NCI-H1105 (cell line): ENCODE data around the gene PBX2.
"Not testable (repeated sequence)": the region's sequence is repeated elsewhere in the genome, so short reads cannot be mapped to it uniquely, and the experiment has no call there.

ENCODE experiments used
- DNase-seq: peaks from one replicate; lab custom pipeline; 2025; lab: John Stamatoyannopoulos, UW

The PBX2 gene, protein sequence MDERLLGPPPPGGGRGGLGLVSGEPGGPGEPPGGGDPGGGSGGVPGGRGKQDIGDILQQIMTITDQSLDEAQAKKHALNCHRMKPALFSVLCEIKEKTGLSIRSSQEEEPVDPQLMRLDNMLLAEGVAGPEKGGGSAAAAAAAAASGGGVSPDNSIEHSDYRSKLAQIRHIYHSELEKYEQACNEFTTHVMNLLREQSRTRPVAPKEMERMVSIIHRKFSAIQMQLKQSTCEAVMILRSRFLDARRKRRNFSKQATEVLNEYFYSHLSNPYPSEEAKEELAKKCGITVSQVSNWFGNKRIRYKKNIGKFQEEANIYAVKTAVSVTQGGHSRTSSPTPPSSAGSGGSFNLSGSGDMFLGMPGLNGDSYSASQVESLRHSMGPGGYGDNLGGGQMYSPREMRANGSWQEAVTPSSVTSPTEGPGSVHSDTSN

DNA sequence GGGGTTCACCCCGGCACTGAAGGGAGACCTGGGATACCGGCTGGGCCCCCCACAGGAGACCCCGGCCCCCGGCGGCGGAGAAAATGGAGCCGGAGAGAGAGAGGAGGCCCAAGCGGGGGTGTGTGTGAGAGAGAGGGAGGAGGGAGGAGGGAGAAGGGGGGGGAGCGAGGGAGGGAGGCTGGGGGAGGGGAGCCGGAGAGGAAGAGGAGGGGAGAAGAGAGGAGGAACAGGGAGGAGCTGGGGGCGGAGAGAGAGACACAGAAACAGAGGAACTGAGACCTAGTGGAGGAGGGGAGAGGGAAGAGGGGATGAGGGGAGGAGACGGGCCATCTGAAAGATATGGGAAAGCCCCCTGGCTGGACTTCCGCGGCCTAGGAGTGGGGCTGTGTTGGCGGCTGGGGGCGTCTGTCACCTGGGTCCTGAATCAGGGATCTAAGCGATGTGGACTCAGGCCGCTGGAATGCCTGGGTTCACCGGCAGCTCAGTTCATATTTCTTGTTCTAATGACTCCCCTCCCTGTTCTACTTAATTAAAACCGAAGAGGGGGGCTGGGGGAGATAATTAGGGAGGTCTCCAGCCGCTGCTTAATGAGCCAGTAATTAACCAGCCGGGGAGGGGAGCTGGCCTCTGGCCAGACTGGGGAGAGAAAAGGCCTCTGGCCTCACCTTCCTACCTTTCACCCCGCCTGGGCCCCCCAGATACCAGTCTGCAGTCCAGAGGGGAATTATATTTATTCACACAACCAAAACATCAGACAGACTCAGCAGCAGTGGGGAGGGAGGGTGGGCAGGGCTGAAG is at the start of gene PBX2:
Gene PBX2 (minus strand): TSS at position 149 of the 798 bp plus-strand sequence. CDS start 287 bp downstream, outside the sequence.
- peak; percentile 85 for DNase-seq

DNA sequence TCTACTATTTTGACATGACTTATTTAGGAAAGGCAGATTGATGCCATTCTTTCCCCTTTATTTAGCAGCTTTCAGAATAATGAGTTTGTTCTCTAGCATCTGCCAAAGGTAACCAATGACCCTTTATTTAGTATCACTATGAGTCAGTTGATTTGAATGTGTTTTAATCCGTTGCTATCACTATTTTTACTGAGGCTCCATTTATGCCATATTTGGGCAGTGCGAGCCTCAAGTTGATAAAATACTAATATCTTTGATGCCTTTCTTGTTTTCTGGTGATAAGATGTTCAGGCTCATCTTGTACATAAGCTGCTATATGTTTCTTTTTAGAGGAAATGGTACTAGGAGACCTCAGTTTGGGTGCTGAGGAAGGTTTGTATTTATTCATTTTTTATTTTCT is 49.5 kb upstream of the PBX2 start:
- no peak for DNase-seq

- DNase-seq: no peak
These were observed 44.9 kb upstream of the PBX2 start for GRCh38 chr6:32234934-32235333.

- DNase-seq: no peak
These were observed 36.4 kb upstream of the PBX2 start for GRCh38 chr6:32226434-32226833.

GRCh38 chr6:32224696-32225095 is 34.7 kb upstream of the PBX2 start:
- no peak for DNase-seq

- DNase-seq: no peak
These were observed 33.5 kb upstream of the PBX2 start, which contains the start of gene NOTCH4 for GRCh38 chr6:32223258-32224235. NOTCH4 (minus strand) TSS chr6:32224067; CDS start chr6:32223928, 139 bp downstream.

- DNase-seq: no peak
These were observed 32.6 kb upstream of the PBX2 start for GRCh38 chr6:32222333-32223230.

- no peak for DNase-seq
These were observed 30.0 kb upstream of the PBX2 start for GRCh38 chr6:32220021-32220420.

GRCh38 chr6:32218167-32218566 is 28.2 kb upstream of the PBX2 start:
- DNase-seq: no peak

DNA sequence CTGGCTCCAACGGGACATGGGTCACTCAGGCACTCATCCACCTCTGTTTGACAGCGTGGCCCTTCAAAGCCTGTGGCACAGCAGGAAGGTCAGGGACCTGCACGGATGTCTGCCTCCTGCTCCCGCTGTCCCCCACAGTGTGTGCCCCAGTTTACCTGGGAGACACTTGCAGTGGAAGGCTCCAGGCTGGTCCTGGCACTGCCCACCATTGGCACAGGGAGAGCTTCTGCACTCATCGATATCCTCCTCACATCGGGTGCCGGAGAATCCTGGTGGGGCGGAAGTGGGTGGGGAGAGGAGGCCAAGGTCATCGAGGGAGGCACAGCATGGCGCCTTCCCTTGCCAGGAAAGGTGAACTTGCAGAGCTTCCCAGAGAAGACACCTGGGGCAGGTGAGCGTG is 27.0 kb upstream of the PBX2 start:
- DNase-seq: no peak

GRCh38 chr6:32216285-32216684 is 26.3 kb upstream of the PBX2 start:
- DNase-seq: no peak

GRCh38 chr6:32215617-32216016 is 25.6 kb upstream of the PBX2 start:
- DNase-seq: no peak

DNA sequence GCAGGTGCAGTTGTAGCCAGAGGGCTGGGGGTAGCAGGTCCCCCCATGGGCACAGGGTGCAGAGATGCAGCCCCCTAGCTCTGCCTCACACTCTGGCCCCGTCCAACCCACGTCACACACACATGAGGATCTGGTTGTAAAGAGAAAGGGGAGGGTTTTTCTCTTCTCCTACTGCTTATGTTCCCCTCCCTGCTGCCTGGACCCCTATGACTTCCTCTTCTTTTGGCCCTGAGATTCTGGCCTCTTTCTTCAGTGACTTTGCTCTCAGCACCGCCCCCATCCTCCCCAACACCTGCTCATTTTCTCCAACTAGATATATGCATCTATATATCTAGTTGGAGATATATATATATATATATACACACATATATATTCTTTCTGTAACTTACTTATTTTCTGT is 24.1 kb upstream of the PBX2 start:
- DNase-seq: no peak

DNA sequence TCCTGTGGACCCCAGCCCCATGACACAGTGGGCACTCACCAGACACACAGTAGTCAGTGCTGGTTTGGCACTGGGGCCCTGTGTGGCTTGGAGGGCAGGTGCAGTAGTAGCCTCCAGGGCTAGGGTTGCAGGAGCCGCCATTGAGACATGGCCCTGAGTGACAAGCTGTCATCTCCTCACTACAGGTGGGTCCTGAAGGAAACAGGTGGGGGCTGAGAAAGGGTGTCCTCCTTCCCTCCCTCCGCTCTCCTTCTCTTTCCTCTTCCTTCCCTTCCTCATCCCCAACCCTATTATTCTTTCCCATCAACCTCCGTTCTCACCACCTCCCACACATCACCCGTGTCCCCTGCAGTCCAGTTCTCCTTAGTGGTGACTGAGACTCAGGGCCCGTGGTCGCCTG is 23.6 kb upstream of the PBX2 start:
- DNase-seq: no peak

GRCh38 chr6:32212076-32212760 is 22.2 kb upstream of the PBX2 start:
- DNase-seq: no peak

GRCh38 chr6:32211432-32211831 is 21.4 kb upstream of the PBX2 start:
- not testable (repeated sequence) for DNase-seq

- DNase-seq: no peak
These were observed 20.2 kb upstream of the PBX2 start for GRCh38 chr6:32210191-32210601.

- DNase-seq: no peak
These were observed 19.0 kb upstream of the PBX2 start for GRCh38 chr6:32208996-32209395.

DNA sequence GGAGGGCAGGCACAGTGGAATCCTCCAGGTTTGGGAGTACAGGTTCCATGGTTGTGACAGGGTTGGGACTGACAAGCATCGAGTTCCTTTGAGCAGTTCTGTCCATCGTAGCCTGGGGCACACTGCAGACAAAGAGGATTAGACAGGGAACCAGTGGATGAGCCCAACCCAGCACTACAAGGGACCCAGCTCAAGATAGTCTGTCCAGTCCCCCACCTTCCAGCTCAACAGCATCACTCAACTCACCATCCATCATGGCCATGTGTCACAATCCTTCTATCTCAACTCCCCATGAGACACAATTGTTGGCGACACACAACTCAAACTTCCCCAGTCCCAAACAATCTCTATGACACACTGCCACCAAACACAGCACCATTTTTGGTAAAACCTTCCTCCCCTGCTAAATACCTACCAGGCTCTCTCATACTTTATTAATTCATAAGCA is 14.3 kb upstream of the PBX2 start:
- DNase-seq: no peak
